Progenitor cell of endocrine pancreas (in vitro differentiated cells): ENCODE results near the gene MRGPRG. TPM values are rescaled to one million over a fixed set of nuclear protein-coding genes. Genes with fewer than 3 reads are reported as not detected.
"Not testable (repeated sequence)": the region's sequence is repeated elsewhere in the genome, so short reads cannot be mapped to it uniquely, and the experiment has no call there.

Experiments
- DNase-seq: peaks from one replicate; pipeline ENCODE4 v3.0.0; 2021; ENCODE audit warnings: low spot score; ENCODE audit not compliant: unreplicated experiment
- H3K27ac Mint-ChIP-seq: 2 replicates; pipeline ENCODE4 v1.8.0; 2021; ENCODE audit warnings: mild to moderate bottlenecking, moderate library complexity, mixed read lengths
- H3K27me3 Mint-ChIP-seq: 2 replicates; pipeline ENCODE4 v1.8.0; 2021; ENCODE audit warnings: mixed read lengths
- H3K36me3 Mint-ChIP-seq: 2 replicates; pipeline ENCODE4 v1.8.0; 2022; ENCODE audit warnings: mixed read lengths; ENCODE audit not compliant: insufficient read depth
- H3K4me1 Mint-ChIP-seq: 2 replicates; pipeline ENCODE4 v1.8.0; 2021; ENCODE audit warnings: low read depth, mixed read lengths
- H3K4me3 Mint-ChIP-seq: 2 replicates; pipeline ENCODE4 v1.8.0; 2021; ENCODE audit warnings: low read depth, mild to moderate bottlenecking, moderate library complexity, mixed read lengths
- H3K9me3 Mint-ChIP-seq: 2 replicates; pipeline ENCODE4 v1.8.0; 2021; ENCODE audit warnings: low read depth, mixed read lengths
- long read RNA-seq: library from polyadenylated mRNA; unstranded; transcript quantifications from one replicate; pipeline ENCODE4 v2.0.0, GENCODE V29; 2020
- total RNA-seq: library from RNA; stranded (reverse); gene quantifications from 2 replicates; pipeline ENCODE4 v1.2.1, GENCODE V29; 2021
- TF ChIP-seq, protein P1 (sequence below): fragments of 200-600 bp; sonication (generic); IDR thresholded peaks from one replicate; pipeline ENCODE4 v1.5.0; 2021; ENCODE audit warnings: antibody characterized with exemption, mild to moderate bottlenecking; ENCODE audit not compliant: unreplicated experiment

The MRGPRG gene, protein sequence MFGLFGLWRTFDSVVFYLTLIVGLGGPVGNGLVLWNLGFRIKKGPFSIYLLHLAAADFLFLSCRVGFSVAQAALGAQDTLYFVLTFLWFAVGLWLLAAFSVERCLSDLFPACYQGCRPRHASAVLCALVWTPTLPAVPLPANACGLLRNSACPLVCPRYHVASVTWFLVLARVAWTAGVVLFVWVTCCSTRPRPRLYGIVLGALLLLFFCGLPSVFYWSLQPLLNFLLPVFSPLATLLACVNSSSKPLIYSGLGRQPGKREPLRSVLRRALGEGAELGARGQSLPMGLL
- not detected in 2 replicates for total RNA-seq
- long read RNA-seq: 0 reads

DNA sequence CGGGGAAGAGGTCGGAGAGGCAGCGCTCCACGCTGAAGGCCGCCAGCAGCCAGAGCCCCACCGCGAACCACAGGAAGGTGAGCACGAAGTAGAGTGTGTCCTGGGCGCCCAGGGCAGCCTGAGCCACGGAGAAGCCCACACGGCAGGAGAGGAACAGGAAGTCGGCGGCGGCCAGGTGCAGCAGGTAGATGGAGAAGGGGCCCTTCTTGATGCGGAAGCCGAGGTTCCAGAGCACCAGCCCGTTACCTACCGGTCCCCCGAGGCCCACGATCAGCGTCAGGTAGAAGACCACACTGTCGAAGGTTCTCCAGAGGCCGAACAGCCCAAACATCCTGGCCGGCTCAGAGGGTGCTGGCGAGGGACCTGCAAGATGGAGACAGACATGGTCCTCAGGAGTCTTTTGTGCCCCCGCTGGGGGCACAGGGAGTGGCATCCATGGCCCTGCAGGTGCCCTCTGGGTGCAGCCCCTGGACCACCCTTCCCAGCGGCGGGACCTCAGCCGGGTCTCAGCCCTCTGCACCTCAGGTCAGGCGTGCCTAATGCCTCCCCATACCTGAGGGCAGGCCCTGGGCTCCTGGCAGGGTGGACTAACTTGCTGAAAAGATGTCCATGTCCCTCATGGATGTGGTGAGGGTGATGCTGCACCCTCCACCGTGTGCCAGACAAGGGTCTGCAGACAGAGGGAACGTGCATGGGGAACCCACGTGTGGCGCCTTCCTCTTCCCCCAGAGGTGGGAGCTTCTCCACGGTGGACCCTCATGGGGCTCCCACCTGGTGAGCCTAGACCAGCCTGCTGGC, at the start of gene MRGPRG:
TSS of gene MRGPRG (minus strand) at position 331 of the 798 bp plus-strand sequence. CDS start at position 331, 0 bp downstream.
- DNase-seq: no peak
- Mint-ChIP-seq H3K9me3 (no peaks in the 10 kb centered on the region), H3K4me3 (no peak within 1 kb of the TSS), H3K36me3 (no peaks in the 10 kb centered on the region), H3K27me3 (peaks cover 71% of the 10 kb centered on the region), H3K4me1 (no peaks in the 10 kb centered on the region), H3K27ac (no peak within 1 kb of the TSS)
- TF ChIP-seq, protein P1, sequence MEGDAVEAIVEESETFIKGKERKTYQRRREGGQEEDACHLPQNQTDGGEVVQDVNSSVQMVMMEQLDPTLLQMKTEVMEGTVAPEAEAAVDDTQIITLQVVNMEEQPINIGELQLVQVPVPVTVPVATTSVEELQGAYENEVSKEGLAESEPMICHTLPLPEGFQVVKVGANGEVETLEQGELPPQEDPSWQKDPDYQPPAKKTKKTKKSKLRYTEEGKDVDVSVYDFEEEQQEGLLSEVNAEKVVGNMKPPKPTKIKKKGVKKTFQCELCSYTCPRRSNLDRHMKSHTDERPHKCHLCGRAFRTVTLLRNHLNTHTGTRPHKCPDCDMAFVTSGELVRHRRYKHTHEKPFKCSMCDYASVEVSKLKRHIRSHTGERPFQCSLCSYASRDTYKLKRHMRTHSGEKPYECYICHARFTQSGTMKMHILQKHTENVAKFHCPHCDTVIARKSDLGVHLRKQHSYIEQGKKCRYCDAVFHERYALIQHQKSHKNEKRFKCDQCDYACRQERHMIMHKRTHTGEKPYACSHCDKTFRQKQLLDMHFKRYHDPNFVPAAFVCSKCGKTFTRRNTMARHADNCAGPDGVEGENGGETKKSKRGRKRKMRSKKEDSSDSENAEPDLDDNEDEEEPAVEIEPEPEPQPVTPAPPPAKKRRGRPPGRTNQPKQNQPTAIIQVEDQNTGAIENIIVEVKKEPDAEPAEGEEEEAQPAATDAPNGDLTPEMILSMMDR: no peak

DNA sequence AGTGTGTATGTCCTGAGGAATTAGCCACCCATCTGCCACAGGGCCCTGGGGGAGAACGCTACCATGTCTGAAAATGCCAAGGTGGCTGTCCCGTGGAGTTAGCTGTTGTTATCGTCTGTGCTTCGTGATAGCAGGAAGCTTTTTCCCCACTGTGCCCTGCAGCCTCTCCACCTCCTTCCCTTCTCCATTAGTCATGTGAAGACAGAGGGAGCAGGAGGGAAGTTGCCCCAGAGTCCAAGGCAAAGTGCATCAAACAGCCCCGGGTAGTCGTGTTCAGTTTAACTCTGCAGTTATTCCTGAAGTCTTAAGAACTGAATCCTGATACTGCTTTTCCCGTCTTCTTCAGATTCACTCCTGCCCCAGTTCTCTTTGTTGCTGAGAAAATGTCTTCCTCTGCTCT, 43.9 kb upstream of the MRGPRG start:
- DNase-seq, H3K4me1 Mint-ChIP-seq, H3K27me3 Mint-ChIP-seq, H3K27ac Mint-ChIP-seq, H3K36me3 Mint-ChIP-seq, H3K4me3 Mint-ChIP-seq, H3K9me3 Mint-ChIP-seq: not testable (repeated sequence)

DNA sequence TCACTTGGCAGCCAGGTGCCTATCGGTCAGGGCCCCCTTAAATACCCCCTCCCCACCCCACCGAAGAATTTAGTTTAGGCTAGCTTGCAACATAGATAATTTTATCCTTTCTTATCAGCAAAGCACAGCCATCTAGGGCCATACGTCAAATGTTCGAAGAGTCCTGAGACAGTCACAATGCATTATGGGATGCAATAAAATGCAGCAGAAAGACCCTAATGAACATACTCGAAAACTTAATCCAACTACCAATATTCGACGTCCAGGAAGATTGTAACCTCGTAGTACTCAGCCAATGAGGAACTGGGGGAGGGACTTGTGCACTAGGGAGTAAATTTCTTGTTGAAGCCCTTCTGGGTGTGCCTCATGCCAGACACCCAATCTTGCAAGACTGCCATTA, 43.2 kb upstream of the MRGPRG start:
- not testable (repeated sequence) for H3K4me3 Mint-ChIP-seq, H3K36me3 Mint-ChIP-seq, H3K27me3 Mint-ChIP-seq

DNA sequence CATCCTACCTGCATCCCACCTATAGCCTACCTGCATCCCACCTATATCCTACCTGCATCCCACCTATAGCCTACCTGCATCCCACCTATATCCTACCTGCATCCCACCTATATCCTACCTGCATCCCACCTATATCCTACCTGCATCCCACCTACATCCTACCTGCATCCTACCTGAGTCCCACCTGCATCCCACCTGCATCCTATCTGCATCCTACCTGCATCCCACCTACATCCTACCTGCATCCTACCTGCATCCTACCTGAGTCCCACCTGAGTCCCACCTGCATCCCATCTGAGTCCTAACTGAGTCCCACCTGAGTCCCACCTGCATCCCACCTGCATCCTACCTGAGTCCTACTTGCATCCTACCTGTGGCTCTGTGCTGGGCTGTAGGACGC, 38.9 kb upstream of the MRGPRG start:
- not testable (repeated sequence) for H3K4me3 Mint-ChIP-seq, H3K36me3 Mint-ChIP-seq, H3K9me3 Mint-ChIP-seq, DNase-seq, H3K4me1 Mint-ChIP-seq, H3K27ac Mint-ChIP-seq, H3K27me3 Mint-ChIP-seq

More for the DNA sequence above, 43.2 kb upstream of the MRGPRG start:
- not testable (repeated sequence) for DNase-seq, H3K27ac Mint-ChIP-seq, H3K4me1 Mint-ChIP-seq, H3K9me3 Mint-ChIP-seq

DNA sequence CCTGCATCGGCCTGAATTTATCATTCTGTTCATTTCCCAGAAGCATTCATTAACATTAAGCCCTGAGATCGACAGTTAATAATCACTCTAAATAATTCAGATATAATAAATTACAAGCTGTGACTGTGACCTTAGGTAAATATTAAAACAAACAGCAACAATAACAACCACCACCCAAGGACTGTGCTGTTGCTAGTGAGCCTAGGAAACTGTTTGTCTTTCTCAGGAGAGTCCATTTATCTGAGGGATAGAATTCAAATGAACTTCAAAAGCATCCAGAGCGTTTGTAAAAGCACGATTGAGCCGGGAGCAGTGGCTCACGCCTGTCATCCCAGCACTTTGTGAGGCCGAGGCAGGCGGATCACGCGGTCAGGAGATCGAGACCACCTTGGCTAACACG, 36.6 kb upstream of the MRGPRG start:
- H3K9me3 Mint-ChIP-seq, H3K27ac Mint-ChIP-seq, DNase-seq, H3K4me3 Mint-ChIP-seq, H3K36me3 Mint-ChIP-seq, H3K27me3 Mint-ChIP-seq, H3K4me1 Mint-ChIP-seq: not testable (repeated sequence)

- H3K27ac Mint-ChIP-seq, H3K27me3 Mint-ChIP-seq, DNase-seq, H3K4me1 Mint-ChIP-seq, H3K4me3 Mint-ChIP-seq, H3K36me3 Mint-ChIP-seq, H3K9me3 Mint-ChIP-seq: not testable (repeated sequence)
Measured at GRCh38 chr11:3254773-3255172, 36.2 kb upstream of the MRGPRG start.

- Mint-ChIP-seq H3K9me3 (peaks cover 3% of the 10 kb centered on the region), H3K27me3 (peaks cover 4% of the 10 kb centered on the region), H3K36me3 (no peaks in the 10 kb centered on the region), H3K4me1 (no peaks in the 10 kb centered on the region), H3K4me3 (no peak overlapping the region), H3K27ac (no peak overlapping the region)
- DNase-seq: no peak
- TF ChIP-seq, protein P1: no peak
Measured at GRCh38 chr11:3245071-3245470, 26.5 kb upstream of the MRGPRG start.
